Natural killer cell (primary cell): Measurements from ENCODE around the gene PEX5L. TPM values are rescaled to one million over a fixed set of nuclear protein-coding genes. Genes with fewer than 3 reads are reported as not detected.

Source experiments
- ATAC-seq, 3 donors: fragments of 150-1000 bp in 2 of 3; fragments of 200-7000 bp in 1 of 3; cut with Tn5 transposase; 1 replicate in 1 of 3; 2 replicates in 2 of 3; pipeline ENCODE4 v1.10.0; 2021; ENCODE audit warnings: mild to moderate bottlenecking in 2 of 3, moderate library complexity in 2 of 3
- DNase-seq, 2 donors: peaks; one replicate each; pipeline versions ENCODE4 v3.0.0 to v3.0.0-alpha.2; 2013 to 2021; ENCODE audit warnings: mixed read lengths in 1 of 2
- H3K27ac ChIP-seq: one replicate; pipeline ENCODE4 v1.5.1; 2013; ENCODE audit warnings: mild to moderate bottlenecking, low read length
- H3K27me3 ChIP-seq: one replicate; pipeline ENCODE4 v1.6.1; 2013; ENCODE audit warnings: low read length; ENCODE audit not compliant: control insufficient read depth, insufficient read depth
- H3K36me3 ChIP-seq: one replicate; pipeline ENCODE4 v1.6.1; 2013; ENCODE audit warnings: low read length; ENCODE audit not compliant: control insufficient read depth, insufficient read depth
- H3K4me1 ChIP-seq: one replicate; pipeline ENCODE4 v1.6.1; 2013; ENCODE audit warnings: low read length; ENCODE audit not compliant: control insufficient read depth, insufficient read depth
- H3K4me3 ChIP-seq: one replicate; pipeline ENCODE4 v1.5.1; 2013; ENCODE audit warnings: low read length
- H3K9me3 ChIP-seq: one replicate; pipeline ENCODE4 v1.6.1; 2013; ENCODE audit warnings: low read length; ENCODE audit not compliant: control insufficient read depth, insufficient read depth
- H3K27ac Mint-ChIP-seq, 2 donors: one replicate each; pipeline ENCODE4 v1.8.0; 2022; ENCODE audit warnings: mild to moderate bottlenecking in 2 of 2, mixed read lengths in 2 of 2, moderate library complexity in 1 of 2
- H3K27me3 Mint-ChIP-seq, 2 donors: one replicate each; pipeline ENCODE4 v1.8.0; 2022; ENCODE audit warnings: low read depth in 2 of 2, mixed read lengths in 2 of 2
- H3K36me3 Mint-ChIP-seq: one replicate; pipeline ENCODE4 v1.8.0; 2022; ENCODE audit warnings: mixed read lengths
- H3K4me1 Mint-ChIP-seq, 2 donors: one replicate each; pipeline ENCODE4 v1.8.0; 2022; ENCODE audit warnings: mixed read lengths in 2 of 2
- H3K4me3 Mint-ChIP-seq: one replicate; pipeline ENCODE4 v1.8.0; 2022; ENCODE audit warnings: mild to moderate bottlenecking, moderate library complexity, mixed read lengths
- H3K9me3 Mint-ChIP-seq, 2 donors: one replicate each; pipeline ENCODE4 v1.8.0; 2022; ENCODE audit warnings: mixed read lengths in 2 of 2
- WGBS: methylation state at CpG from one replicate; pipeline ENCODE4 v1.1.7; 2013; ENCODE audit warnings: missing lambda C conversion rate; ENCODE audit not compliant: insufficient coverage; 5-methylcytosine and 5-hydroxymethylcytosine counted together
- intact Hi-C: fragments of 100-400 bp; cut with micrococcal nuclease; formaldehyde crosslinking; loops from one replicate; pipeline ENCODE4 v1.14.2; 2022
- total RNA-seq, 4 donors: library from RNA; stranded (reverse); fragments of 120-200 nt in 1 of 4; gene quantifications; one replicate each; pipeline versions ENCODE4 v1.2.3 to v1.2.4, GENCODE V29; 2013 to 2022
- TF ChIP-seq, protein P1 (sequence below): fragments of 200-600 bp; IDR thresholded peaks from one replicate; pipeline ENCODE4 v1.8.0; 2022; ENCODE audit warnings: antibody characterized with exemption

The PEX5L gene
- total RNA-seq, 3 donors from 2014 or later (not counting 1 experiment from before 2014, with no cell fraction given): not detected

DNA sequence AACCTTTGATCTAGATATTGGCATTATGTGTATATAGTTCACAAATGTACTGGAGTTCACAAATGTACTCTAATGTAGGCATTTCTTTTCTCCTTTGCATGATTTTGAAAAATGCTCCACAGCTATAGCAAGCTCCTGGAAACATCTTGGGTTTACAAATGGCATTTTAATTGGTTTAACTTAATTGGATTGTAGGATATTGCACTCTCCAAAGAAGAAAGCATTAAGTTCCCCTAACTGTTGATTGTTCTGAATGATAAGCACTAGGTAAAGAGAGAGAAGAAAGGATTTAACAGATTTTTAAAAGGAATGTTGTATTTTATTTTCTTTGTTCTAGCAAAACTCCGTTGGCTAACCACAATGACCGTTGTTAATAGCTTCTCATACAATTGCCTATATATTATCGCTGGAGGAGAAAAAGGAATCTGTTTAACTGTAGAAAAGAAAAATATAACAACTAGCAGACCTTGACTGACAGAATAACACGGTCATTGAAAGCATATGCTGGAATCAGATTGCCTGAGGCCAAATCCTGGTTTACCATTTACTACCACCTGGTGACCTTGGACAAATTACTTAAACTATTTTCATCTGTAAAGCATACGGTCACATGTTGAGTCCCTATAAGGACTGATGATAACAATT lies 170.8 kb downstream of the PEX5L start:
- Mint-ChIP-seq H3K4me1 (no peaks in the 10 kb centered on the region), H3K27me3 (peaks cover 0 to 3% of the 10 kb centered on the region in 2 donors), H3K27ac (no peak overlapping the region), H3K36me3 (no peaks in the 10 kb centered on the region), H3K9me3 (peaks cover 0 to 3% of the 10 kb centered on the region in 2 donors), H3K4me3 (no peak overlapping the region)
- ATAC-seq (no peak), DNase-seq (no peak)
- H3K27ac ChIP-seq: no peak overlapping the region
- H3K27me3 ChIP-seq: no peaks in the 10 kb centered on the region
- intact Hi-C loops: no loop called here
- no peaks in the 10 kb centered on the region for H3K4me1 ChIP-seq
- TF ChIP-seq, protein P1, sequence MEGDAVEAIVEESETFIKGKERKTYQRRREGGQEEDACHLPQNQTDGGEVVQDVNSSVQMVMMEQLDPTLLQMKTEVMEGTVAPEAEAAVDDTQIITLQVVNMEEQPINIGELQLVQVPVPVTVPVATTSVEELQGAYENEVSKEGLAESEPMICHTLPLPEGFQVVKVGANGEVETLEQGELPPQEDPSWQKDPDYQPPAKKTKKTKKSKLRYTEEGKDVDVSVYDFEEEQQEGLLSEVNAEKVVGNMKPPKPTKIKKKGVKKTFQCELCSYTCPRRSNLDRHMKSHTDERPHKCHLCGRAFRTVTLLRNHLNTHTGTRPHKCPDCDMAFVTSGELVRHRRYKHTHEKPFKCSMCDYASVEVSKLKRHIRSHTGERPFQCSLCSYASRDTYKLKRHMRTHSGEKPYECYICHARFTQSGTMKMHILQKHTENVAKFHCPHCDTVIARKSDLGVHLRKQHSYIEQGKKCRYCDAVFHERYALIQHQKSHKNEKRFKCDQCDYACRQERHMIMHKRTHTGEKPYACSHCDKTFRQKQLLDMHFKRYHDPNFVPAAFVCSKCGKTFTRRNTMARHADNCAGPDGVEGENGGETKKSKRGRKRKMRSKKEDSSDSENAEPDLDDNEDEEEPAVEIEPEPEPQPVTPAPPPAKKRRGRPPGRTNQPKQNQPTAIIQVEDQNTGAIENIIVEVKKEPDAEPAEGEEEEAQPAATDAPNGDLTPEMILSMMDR: no peak
- no peaks in the 10 kb centered on the region for H3K9me3 ChIP-seq
- no peaks in the 10 kb centered on the region for H3K36me3 ChIP-seq
- WGBS: 90% methylated on average over 2 of the region's 5 CpGs
- no peak overlapping the region for H3K4me3 ChIP-seq

DNA sequence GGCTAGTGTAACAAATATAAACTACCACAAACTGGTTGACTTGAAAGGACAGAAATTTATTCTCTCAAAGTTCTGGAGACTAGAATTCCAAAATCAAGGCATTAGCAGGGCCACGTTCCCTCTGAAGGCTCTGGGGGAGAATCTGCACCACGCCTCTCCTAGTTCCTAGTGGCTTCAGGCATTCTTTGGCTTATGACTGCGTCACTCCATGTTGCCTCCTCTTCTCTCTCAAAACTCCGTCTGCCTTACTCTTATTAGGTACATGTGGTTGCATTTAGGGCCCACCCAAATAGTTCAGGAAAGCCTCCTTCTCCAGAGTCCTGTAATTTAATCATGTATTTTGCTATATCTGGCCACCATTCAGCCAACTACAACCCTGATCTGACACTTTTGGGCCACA lies 174.8 kb downstream of the PEX5L start:
- intact Hi-C loops: no loop called here
- no peak overlapping the region for H3K4me3 Mint-ChIP-seq
- no peaks in the 10 kb centered on the region for H3K4me1 Mint-ChIP-seq
- no peak overlapping the region for H3K27ac Mint-ChIP-seq
- H3K4me3 ChIP-seq: no peak overlapping the region
- DNase-seq (no peak), ATAC-seq (no peak)
- H3K27ac ChIP-seq: no peak overlapping the region
- no peaks in the 10 kb centered on the region for H3K9me3 ChIP-seq
- H3K9me3 Mint-ChIP-seq: peaks cover 3% of the 10 kb centered on the region in 2 donors
- no peaks in the 10 kb centered on the region for H3K36me3 Mint-ChIP-seq
- 87% methylated on average over 4 of the region's 4 CpGs for WGBS
- no peaks in the 10 kb centered on the region for H3K4me1 ChIP-seq
- no peaks in the 10 kb centered on the region for H3K27me3 Mint-ChIP-seq
- TF ChIP-seq, protein P1: no peak
- no peaks in the 10 kb centered on the region for H3K36me3 ChIP-seq
- no peaks in the 10 kb centered on the region for H3K27me3 ChIP-seq

DNA sequence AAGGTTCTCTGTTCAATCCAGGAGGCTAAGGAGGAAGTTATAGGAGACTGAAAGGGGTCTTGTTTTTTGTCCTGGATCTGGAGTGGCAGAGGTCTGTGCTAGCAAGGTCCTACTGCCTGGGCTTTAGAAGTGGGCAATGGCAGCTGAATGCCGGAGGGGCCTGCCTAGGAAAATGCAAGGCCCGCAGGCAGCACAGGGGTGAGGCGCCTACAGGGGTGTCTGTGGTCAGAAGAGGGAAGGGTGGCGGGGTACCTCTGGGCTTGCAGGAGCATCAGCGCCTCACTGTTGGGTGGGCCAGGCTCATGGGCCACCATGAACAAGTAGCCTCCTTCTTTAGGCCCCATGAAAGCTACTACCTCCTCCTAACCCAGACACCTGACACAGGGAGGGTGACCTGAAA lies 175.4 kb downstream of the PEX5L start:
- 95% methylated on average over 5 of the region's 5 CpGs for WGBS
- Histone ChIP-seq H3K27me3 (no peaks in the 10 kb centered on the region), H3K36me3 (no peaks in the 10 kb centered on the region), H3K9me3 (no peaks in the 10 kb centered on the region), H3K4me3 (no peak overlapping the region), H3K27ac (no peak overlapping the region), H3K4me1 (no peaks in the 10 kb centered on the region)
- H3K4me3 Mint-ChIP-seq: no peak overlapping the region
- H3K9me3 Mint-ChIP-seq: peaks cover 3% of the 10 kb centered on the region in 2 donors
- ATAC-seq (no peak), DNase-seq (no peak)
- intact Hi-C loops: no loop called here
- no peaks in the 10 kb centered on the region for H3K36me3 Mint-ChIP-seq
- H3K4me1 Mint-ChIP-seq: no peaks in the 10 kb centered on the region
- TF ChIP-seq, protein P1: no peak
- H3K27me3 Mint-ChIP-seq: no peaks in the 10 kb centered on the region
- H3K27ac Mint-ChIP-seq: no peak overlapping the region
